Thymus (tissue), 11 donors: ENCODE data around the gene EFNA4. TPM values are rescaled to one million over a fixed set of nuclear protein-coding genes. Genes with fewer than 3 reads are reported as not detected.

Experiments used
- DNase-seq, 9 donors: peaks; one replicate each; pipeline ENCODE4 v3.0.0-alpha.2; 2013; ENCODE audit warnings: low spot score in 9 of 9, low read depth in 6 of 9, missing footprints in 1 of 9
- H3K27ac ChIP-seq, 2 donors: one replicate each; pipeline ENCODE4 v1.5.1; 2013; ENCODE audit warnings: control low read depth in 1 of 2, low read depth in 1 of 2, low read length in 1 of 2, mild to moderate bottlenecking in 1 of 2, moderate library complexity in 1 of 2
- H3K27me3 ChIP-seq, 2 donors: one replicate each; pipeline ENCODE4 v1.5.1; 2013; ENCODE audit warnings: low read length in 1 of 2; ENCODE audit not compliant: control insufficient read depth in 2 of 2, insufficient read depth in 1 of 2
- H3K36me3 ChIP-seq, 2 donors: one replicate each; pipeline ENCODE4 v1.5.1; 2013; ENCODE audit warnings: low read length in 1 of 2, mild to moderate bottlenecking in 1 of 2, moderate library complexity in 1 of 2; ENCODE audit not compliant: control insufficient read depth in 2 of 2, insufficient read depth in 2 of 2
- H3K4me1 ChIP-seq, 2 donors: one replicate each; pipeline ENCODE4 v1.5.1; 2013; ENCODE audit warnings: low read length in 2 of 2; ENCODE audit not compliant: control insufficient read depth in 2 of 2, insufficient read depth in 2 of 2
- H3K4me3 ChIP-seq, 2 donors: one replicate each; pipeline ENCODE4 v1.5.1; 2013; ENCODE audit warnings: low read length in 2 of 2, control low read depth in 1 of 2, mild to moderate bottlenecking in 1 of 2
- H3K9me3 ChIP-seq, 2 donors: one replicate each; pipeline ENCODE4 v1.5.1; 2013; ENCODE audit warnings: low read length in 1 of 2, mild to moderate bottlenecking in 1 of 2; ENCODE audit not compliant: control insufficient read depth in 2 of 2, insufficient read depth in 1 of 2
- WGBS: extraction: QIAGEN DNeasy Blood & Tissue Kit; methylation state at CpG from one replicate; pipeline ENCODE4 v1.1.7; 2013; 5-methylcytosine and 5-hydroxymethylcytosine counted together
- polyA plus RNA-seq: library from polyadenylated mRNA; stranded (reverse); fragments of 200-250 nt; gene quantifications from one replicate; pipeline ENCODE4 v1.2.3, GENCODE V29; 2013
- total RNA-seq: library from RNA; stranded (reverse); fragments of 120-200 nt; gene quantifications from one replicate; pipeline ENCODE4 v1.2.4, GENCODE V29; 2013
- donor health status: healthy.

EFNA4 gene
- total and polyA plus RNA-seq, 2 donors = 4.9 to 7.4 TPM

- Histone ChIP-seq H3K36me3 (no peaks in the 10 kb centered on the region), H3K27ac (no peak overlapping the region), H3K4me3 (no peak overlapping the region), H3K9me3 (peaks cover 0 to 10% of the 10 kb centered on the region in 2 donors), H3K4me1 (peaks cover 16 to 35% of the 10 kb centered on the region in 2 donors), H3K27me3 (peaks cover 28 to 84% of the 10 kb centered on the region in 2 donors)
- no peak for DNase-seq
- 96% methylated on average over 8 of the region's 8 CpGs for WGBS
Measured at GRCh38 chr1:155048449-155049334, 14.8 kb upstream of the EFNA4 start.

GRCh38 chr1:155049651-155050559, 13.6 kb upstream of the EFNA4 start:
- Histone ChIP-seq H3K4me1 (peaks cover 16 to 32% of the 10 kb centered on the region in 2 donors), H3K9me3 (peaks cover 0 to 10% of the 10 kb centered on the region in 2 donors), H3K36me3 (no peaks in the 10 kb centered on the region), H3K27me3 (peaks cover 29 to 85% of the 10 kb centered on the region in 2 donors), H3K27ac (peak overlapping the region; percentile 57 to 68), H3K4me3 (peak overlapping the region in 1 of 2 donors; percentile 60)
- WGBS = 42% methylated on average over 10 of the region's 10 CpGs
- peak in 1 of 9 donors; percentile 34 for DNase-seq

- 1% methylated on average over 99 of the region's 99 CpGs for WGBS
- H3K4me1 ChIP-seq = peaks cover 16 to 32% of the 10 kb centered on the region in 2 donors
- H3K27me3 ChIP-seq = peaks cover 29 to 81% of the 10 kb centered on the region in 2 donors
- peak in 5 of 9 donors; percentile 52 to 80 (median 72) for DNase-seq
- no peaks in the 10 kb centered on the region for H3K36me3 ChIP-seq
- peak within 1 kb of the TSS; percentile 42 to 60 for H3K4me3 ChIP-seq
- peaks cover 0 to 10% of the 10 kb centered on the region in 2 donors for H3K9me3 ChIP-seq
- H3K27ac ChIP-seq = peak within 1 kb of the TSS; percentile 57 to 68
Measured at GRCh38 chr1:155050560-155051341, 12.8 kb upstream of the EFNA4 start, which contains the start of gene ADAM15. Gene ADAM15 (plus strand): TSS chr1:155051316. CDS start chr1:155051387, 71 bp downstream.

GRCh38 chr1:155051342-155051776, 12.2 kb upstream of the EFNA4 start:
- Histone ChIP-seq H3K9me3 (peaks cover 0 to 10% of the 10 kb centered on the region in 2 donors), H3K27me3 (peaks cover 29 to 75% of the 10 kb centered on the region in 2 donors), H3K36me3 (no peaks in the 10 kb centered on the region), H3K4me3 (peak overlapping the region; percentile 25 to 60), H3K27ac (no peak overlapping the region), H3K4me1 (peaks cover 16 to 32% of the 10 kb centered on the region in 2 donors)
- WGBS = 1% methylated on average over 31 of the region's 31 CpGs
- no peak for DNase-seq

GRCh38 chr1:155051777-155052398, 11.7 kb upstream of the EFNA4 start:
- Histone ChIP-seq H3K4me3 (peak overlapping the region; percentile 25 to 60), H3K36me3 (no peaks in the 10 kb centered on the region), H3K9me3 (peaks cover 0 to 10% of the 10 kb centered on the region in 2 donors), H3K27ac (peak overlapping the region in 1 of 2 donors; percentile 11), H3K27me3 (peaks cover 29 to 74% of the 10 kb centered on the region in 2 donors), H3K4me1 (peaks cover 16 to 32% of the 10 kb centered on the region in 2 donors)
- 2% methylated on average over 27 of the region's 27 CpGs for whole genome bisulfite sequencing
- DNase-seq = peak in 1 of 9 donors; percentile 19

- peaks cover 29 to 74% of the 10 kb centered on the region in 2 donors for H3K27me3 ChIP-seq
- peak in 1 of 9 donors; percentile 31 for DNase-seq
- peaks cover 0 to 10% of the 10 kb centered on the region in 2 donors for H3K9me3 ChIP-seq
- H3K4me3 ChIP-seq = peak overlapping the region in 1 of 2 donors; percentile 60
- peaks cover 16 to 32% of the 10 kb centered on the region in 2 donors for H3K4me1 ChIP-seq
- 32% methylated on average over 12 of the region's 12 CpGs for WGBS
- H3K36me3 ChIP-seq = peaks cover 0 to 4% of the 10 kb centered on the region in 2 donors
- H3K27ac ChIP-seq = no peak overlapping the region
Measured at GRCh38 chr1:155052439-155053395, 10.8 kb upstream of the EFNA4 start.

GRCh38 chr1:155053531-155054105, 9.9 kb upstream of the EFNA4 start:
- Histone ChIP-seq H3K9me3 (peaks cover 0 to 10% of the 10 kb centered on the region in 2 donors), H3K4me1 (peaks cover 16 to 29% of the 10 kb centered on the region in 2 donors), H3K36me3 (peaks cover 0 to 4% of the 10 kb centered on the region in 2 donors), H3K27me3 (peaks cover 29 to 76% of the 10 kb centered on the region in 2 donors), H3K27ac (no peak overlapping the region), H3K4me3 (no peak overlapping the region)
- 96% methylated on average over 7 of the region's 7 CpGs for WGBS
- no peak for DNase-seq
